ENCODE data around the gene SLC25A4.

GRCh38 chr4:185096032-185096653 lies 46.9 kb upstream of the SLC25A4 start:
- TF ChIP-seq SUZ12 (IDR thresholded peaks at IDR 0.05; ENCODE audit: extremely low read depth, insufficient read depth, insufficient read length) (no peak), ZNF274 (IDR thresholded peaks at IDR 0.05; ENCODE audit: low read depth, low read length) (no peak)
